ENCODE measurements around the gene LRRC46.

DNA sequence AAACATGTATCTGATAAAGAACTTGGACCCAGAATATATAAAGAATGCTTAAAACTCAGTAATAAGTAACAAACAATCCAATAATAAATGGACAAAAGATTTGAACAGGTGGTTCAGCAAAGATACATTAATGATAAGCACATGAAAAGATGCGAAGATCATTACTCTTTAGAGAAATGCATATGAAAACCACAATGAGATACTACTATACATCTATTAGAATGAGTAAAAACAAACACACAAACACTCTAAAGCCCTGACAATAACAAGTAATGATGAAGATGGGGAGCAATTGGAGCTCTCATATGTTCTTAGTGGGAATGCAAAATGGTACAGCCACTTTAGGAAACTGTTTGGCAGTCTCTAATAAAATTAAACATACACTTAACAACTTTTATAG, 39.0 kb upstream of the LRRC46 start:
- TF ChIP-seq, protein P1, sequence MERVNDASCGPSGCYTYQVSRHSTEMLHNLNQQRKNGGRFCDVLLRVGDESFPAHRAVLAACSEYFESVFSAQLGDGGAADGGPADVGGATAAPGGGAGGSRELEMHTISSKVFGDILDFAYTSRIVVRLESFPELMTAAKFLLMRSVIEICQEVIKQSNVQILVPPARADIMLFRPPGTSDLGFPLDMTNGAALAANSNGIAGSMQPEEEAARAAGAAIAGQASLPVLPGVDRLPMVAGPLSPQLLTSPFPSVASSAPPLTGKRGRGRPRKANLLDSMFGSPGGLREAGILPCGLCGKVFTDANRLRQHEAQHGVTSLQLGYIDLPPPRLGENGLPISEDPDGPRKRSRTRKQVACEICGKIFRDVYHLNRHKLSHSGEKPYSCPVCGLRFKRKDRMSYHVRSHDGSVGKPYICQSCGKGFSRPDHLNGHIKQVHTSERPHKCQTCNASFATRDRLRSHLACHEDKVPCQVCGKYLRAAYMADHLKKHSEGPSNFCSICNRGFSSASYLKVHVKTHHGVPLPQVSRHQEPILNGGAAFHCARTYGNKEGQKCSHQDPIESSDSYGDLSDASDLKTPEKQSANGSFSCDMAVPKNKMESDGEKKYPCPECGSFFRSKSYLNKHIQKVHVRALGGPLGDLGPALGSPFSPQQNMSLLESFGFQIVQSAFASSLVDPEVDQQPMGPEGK (CRISPR knock-in tag; IDR thresholded peaks at IDR 0.05; ENCODE audit: borderline replicate concordance), result no peak
- no peak for TF ChIP-seq CSDC2 (CRISPR knock-in tag; IDR thresholded peaks at IDR 0.05)
- TF ChIP-seq BACH2 (CRISPR knock-in tag; IDR thresholded peaks at IDR 0.05; ENCODE audit: borderline replicate concordance), result no peak
- TF ChIP-seq ARNTL (CRISPR knock-in tag; IDR thresholded peaks at IDR 0.05; ENCODE audit: borderline replicate concordance, low read depth), result no peak
- no peak for TF ChIP-seq ZFP3 (CRISPR knock-in tag; IDR thresholded peaks at IDR 0.05)
- TF ChIP-seq OSR1 (CRISPR knock-in tag; IDR thresholded peaks at IDR 0.05), result no peak
- no peak for TF ChIP-seq RARB (CRISPR knock-in tag; IDR thresholded peaks at IDR 0.05)
- TF ChIP-seq ZNF565 (CRISPR knock-in tag; conservative IDR thresholded peaks at IDR 0.05; ENCODE audit: low read depth), result no peak
- no peak for TF ChIP-seq PPARA (CRISPR knock-in tag; IDR thresholded peaks at IDR 0.05; ENCODE audit: borderline replicate concordance)
- TF ChIP-seq ESRRG (CRISPR knock-in tag; IDR thresholded peaks at IDR 0.05), result no peak
- no peak for TF ChIP-seq ZNF8 (CRISPR knock-in tag; IDR thresholded peaks at IDR 0.05)
- TF ChIP-seq TCF4 (CRISPR knock-in tag; IDR thresholded peaks at IDR 0.05; ENCODE audit: borderline replicate concordance), result no peak
- no peak for TF ChIP-seq TOX (CRISPR knock-in tag; IDR thresholded peaks at IDR 0.05; ENCODE audit: borderline replicate concordance)
- no peak for TF ChIP-seq TSHZ2 (CRISPR knock-in tag; IDR thresholded peaks at IDR 0.05)
